ENCODE data around the gene MVK.

MVK gene

DNA sequence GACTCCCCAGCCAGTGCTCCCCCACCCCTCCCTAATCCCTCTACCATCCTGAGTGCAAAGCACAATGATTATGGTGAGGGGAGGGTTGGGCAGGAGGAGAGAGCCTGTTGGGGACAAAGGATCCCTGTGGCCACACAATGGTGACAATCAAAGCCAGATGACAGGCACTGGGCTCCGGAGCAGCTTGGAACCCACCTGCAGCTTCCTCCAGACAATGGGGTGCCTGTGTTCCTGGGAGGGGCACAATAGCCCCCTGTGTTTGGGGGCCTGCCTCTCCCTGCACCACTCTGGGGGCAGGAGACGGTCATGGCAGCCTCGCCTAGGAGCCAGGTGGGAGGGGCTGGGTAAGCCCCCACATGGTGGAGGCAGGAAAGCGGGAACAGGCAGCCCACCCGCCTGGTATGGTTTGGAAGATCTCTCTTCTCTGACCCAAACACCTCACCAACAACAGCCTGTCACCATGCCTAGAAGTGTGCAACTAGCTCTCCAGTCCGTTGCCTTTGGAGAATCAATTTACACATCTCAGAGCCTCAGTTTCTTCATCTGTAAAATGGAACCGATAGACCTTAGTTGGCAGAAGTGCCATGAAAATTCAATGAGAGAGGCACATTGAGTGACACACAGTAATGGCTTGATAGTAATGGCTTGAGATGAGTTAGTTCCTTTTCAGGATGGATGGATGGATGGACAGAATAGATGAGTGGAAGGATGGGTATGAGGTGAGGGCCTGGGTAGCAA is 53.0 kb downstream of the MVK start:
- Histone ChIP-seq H3K27ac (no peak overlapping the region), H3K36me3 (ENCODE audit: control insufficient read depth, insufficient read depth, low read length) (no peaks in the 10 kb centered on the region), H3K27me3 (ENCODE audit: control insufficient read depth, insufficient read depth, low read length) (no peaks in the 10 kb centered on the region), H3K4me1 (no peaks in the 10 kb centered on the region), H3K4me2 (ENCODE audit: low read length) (no peak overlapping the region), H3K79me2 (no peaks in the 10 kb centered on the region), H2AFZ (no peak overlapping the region), H3K9me3 (ENCODE audit: control insufficient read depth, low read length) (no peaks in the 10 kb centered on the region), H3K4me3 (ENCODE audit: low read depth, low read length) (no peak overlapping the region), H3K9ac (no peak overlapping the region)
- TF ChIP-seq CTCF (IDR thresholded peaks at IDR 0.05) = no peak

GRCh38 chr12:109627633-109628032 is 54.0 kb downstream of the MVK start:
- Histone ChIP-seq H3K27ac (no peak overlapping the region), H3K36me3 (ENCODE audit: control insufficient read depth, insufficient read depth, low read length) (no peaks in the 10 kb centered on the region), H3K4me1 (no peaks in the 10 kb centered on the region), H3K9ac (no peak overlapping the region), H3K4me3 (ENCODE audit: low read depth, low read length) (no peak overlapping the region), H3K9me3 (ENCODE audit: control insufficient read depth, low read length) (no peaks in the 10 kb centered on the region), H3K4me2 (ENCODE audit: low read length) (no peak overlapping the region), H3K27me3 (ENCODE audit: control insufficient read depth, insufficient read depth, low read length) (no peaks in the 10 kb centered on the region), H2AFZ (no peak overlapping the region), H3K79me2 (no peaks in the 10 kb centered on the region)
- TF ChIP-seq CTCF (IDR thresholded peaks at IDR 0.05) = no peak

DNA sequence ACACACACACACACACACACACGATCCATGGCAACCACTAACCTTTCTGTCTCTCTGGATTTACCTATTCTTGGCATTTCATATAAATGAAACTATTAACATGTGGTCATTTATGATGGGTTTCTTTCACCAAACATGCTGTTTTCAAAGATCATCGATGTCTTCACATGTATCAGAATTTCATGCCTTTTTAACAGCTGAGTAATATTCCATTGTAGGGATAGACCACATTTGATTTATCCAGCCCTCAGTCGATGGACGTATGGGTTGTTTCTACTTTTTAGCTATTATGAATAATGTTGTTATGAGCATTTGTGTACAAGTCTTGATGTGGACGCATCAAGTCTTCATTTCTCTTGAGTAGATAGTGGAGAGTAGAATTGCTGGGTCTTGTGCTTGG is 56.5 kb downstream of the MVK start:
- Histone ChIP-seq H3K79me2 (no peaks in the 10 kb centered on the region), H3K9ac (no peak overlapping the region), H3K27ac (no peak overlapping the region), H2AFZ (no peak overlapping the region), H3K4me1 (no peaks in the 10 kb centered on the region), H3K4me3 (ENCODE audit: low read depth, low read length) (no peak overlapping the region), H3K36me3 (ENCODE audit: control insufficient read depth, insufficient read depth, low read length) (no peaks in the 10 kb centered on the region), H3K4me2 (ENCODE audit: low read length) (no peak overlapping the region), H3K9me3 (ENCODE audit: control insufficient read depth, low read length) (no peaks in the 10 kb centered on the region), H3K27me3 (ENCODE audit: control insufficient read depth, insufficient read depth, low read length) (no peaks in the 10 kb centered on the region)
- TF ChIP-seq CTCF (IDR thresholded peaks at IDR 0.05) = no peak

DNA sequence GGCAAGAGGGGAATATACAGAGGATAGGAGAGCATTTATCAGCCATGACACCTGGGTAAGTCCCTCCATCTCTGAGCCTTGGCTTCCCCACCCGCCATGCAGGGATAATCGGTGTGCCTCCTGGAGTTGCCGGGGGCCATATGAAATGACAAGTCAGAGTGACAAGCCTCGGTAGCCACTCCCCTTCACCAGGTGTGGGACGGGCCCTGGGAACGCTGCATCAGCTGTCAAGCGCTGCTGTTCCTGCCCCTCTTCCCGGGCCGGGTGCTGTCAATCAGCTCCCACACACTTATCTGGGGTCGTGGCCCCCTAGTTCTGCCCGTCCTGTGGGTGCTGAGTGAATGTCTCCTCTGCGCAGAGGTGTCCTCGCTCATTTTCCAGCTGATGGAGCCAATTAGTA is 57.2 kb downstream of the MVK start:
- Histone ChIP-seq H3K9me3 (ENCODE audit: control insufficient read depth, low read length) (no peaks in the 10 kb centered on the region), H3K4me3 (ENCODE audit: low read depth, low read length) (no peak overlapping the region), H3K79me2 (no peaks in the 10 kb centered on the region), H3K27ac (no peak overlapping the region), H3K4me1 (no peaks in the 10 kb centered on the region), H3K36me3 (ENCODE audit: control insufficient read depth, insufficient read depth, low read length) (no peaks in the 10 kb centered on the region), H3K27me3 (ENCODE audit: control insufficient read depth, insufficient read depth, low read length) (no peaks in the 10 kb centered on the region), H3K4me2 (ENCODE audit: low read length) (no peak overlapping the region), H3K9ac (no peak overlapping the region), H2AFZ (peak overlapping the region; percentile 39)
- TF ChIP-seq CTCF (IDR thresholded peaks at IDR 0.05) = no peak

GRCh38 chr12:109631302-109631701 is 57.7 kb downstream of the MVK start:
- H3K9ac ChIP-seq = no peak overlapping the region
- no peaks in the 10 kb centered on the region for H3K4me1 ChIP-seq
- no peak overlapping the region for H3K4me2 ChIP-seq (ENCODE audit: low read length)
- no peak for TF ChIP-seq CTCF (IDR thresholded peaks at IDR 0.05)
- H3K36me3 ChIP-seq (ENCODE audit: control insufficient read depth, insufficient read depth, low read length) = no peaks in the 10 kb centered on the region
- H3K27me3 ChIP-seq (ENCODE audit: control insufficient read depth, insufficient read depth, low read length) = no peaks in the 10 kb centered on the region
- H2AFZ ChIP-seq = no peak overlapping the region
- no peak overlapping the region for H3K27ac ChIP-seq
- no peaks in the 10 kb centered on the region for H3K9me3 ChIP-seq (ENCODE audit: control insufficient read depth, low read length)
- no peaks in the 10 kb centered on the region for H3K79me2 ChIP-seq
- H3K4me3 ChIP-seq (ENCODE audit: low read depth, low read length) = no peak overlapping the region

All from parathyroid adenoma (tissue), 2 donors.